ENCODE data around the gene CARD19. TPM values are rescaled to one million over a fixed set of nuclear protein-coding genes. Genes with fewer than 3 reads are reported as not detected.

The CARD19 gene
- total and polyA plus RNA-seq, 9 of the 15 experiments (the other 6 are each of a cell fraction or from before 2014, with no cell fraction given): 0.90 to 34.9 (median 14.6) TPM

- TF ChIP-seq ARID4B (CRISPR knock-in tag; IDR thresholded peaks at IDR 0.05): no peak
- no peak for TF ChIP-seq E2F4 (CRISPR knock-in tag; IDR thresholded peaks at IDR 0.05; ENCODE audit: low read depth)
- no peak for TF ChIP-seq CLOCK (CRISPR knock-in tag; IDR thresholded peaks at IDR 0.05; ENCODE audit: borderline replicate concordance)
- no peak for TF ChIP-seq PRMT5 (CRISPR knock-in tag; IDR thresholded peaks at IDR 0.05)
- no peak for TF ChIP-seq CREB5 (CRISPR knock-in tag; IDR thresholded peaks at IDR 0.05)
- no peak for TF ChIP-seq TRIM28 (IDR thresholded peaks at IDR 0.05)
- no peak for TF ChIP-seq VEZF1 (CRISPR knock-in tag; IDR thresholded peaks at IDR 0.05)
- TF ChIP-seq TEAD1 (CRISPR knock-in tag; IDR thresholded peaks at IDR 0.05): no peak
- no peak for TF ChIP-seq ZNF23 (CRISPR knock-in tag; IDR thresholded peaks at IDR 0.05)
- TF ChIP-seq PHF8 (IDR thresholded peaks at IDR 0.05; ENCODE audit: borderline replicate concordance, low read length): no peak
- TF ChIP-seq ZFP1 (CRISPR knock-in tag; IDR thresholded peaks at IDR 0.05): no peak
- no peak for TF ChIP-seq TCF3 (CRISPR knock-in tag; IDR thresholded peaks at IDR 0.05)
- TF ChIP-seq MTF1 (CRISPR knock-in tag; IDR thresholded peaks at IDR 0.05; ENCODE audit: borderline replicate concordance): no peak
Observed at GRCh38 chr9:93126151-93126781, 30.2 kb downstream of the CARD19 start (continued).

All from K562 (cell line).